ENCODE results near the gene DIAPH2.

Gene DIAPH2

GRCh38 chrX:97315939-97316338 is 631.3 kb downstream of the DIAPH2 start:
- H3K79me2 ChIP-seq (ENCODE audit: control insufficient read depth, low read length), result no peaks in the 10 kb centered on the region
- H4K20me1 ChIP-seq (ENCODE audit: control insufficient read depth, insufficient read depth, low read depth, low read length), result no peaks in the 10 kb centered on the region
- H3K4me1 ChIP-seq (ENCODE audit: control insufficient read depth, low read length), result peaks cover 8% of the 10 kb centered on the region
- no peaks in the 10 kb centered on the region for H3K36me3 ChIP-seq (ENCODE audit: control insufficient read depth, low read length)
- H3K9me3 ChIP-seq (ENCODE audit: control insufficient read depth, insufficient read depth, low read length), result no peaks in the 10 kb centered on the region
- TF ChIP-seq EZH2phosphoT487 (IDR thresholded peaks at IDR 0.05; ENCODE audit: borderline replicate concordance, low read length), result no peak
- no peak for TF ChIP-seq CTCF (IDR thresholded peaks at IDR 0.05; ENCODE audit: low read depth, low read length, poor library complexity, severe bottlenecking)
- no peak overlapping the region for H3K27ac ChIP-seq (ENCODE audit: low read depth, low read length)
- no peaks in the 10 kb centered on the region for H3F3A ChIP-seq (ENCODE audit: control insufficient read depth, insufficient read depth)
- no peaks in the 10 kb centered on the region for H3K9me2 ChIP-seq (replicated peaks; ENCODE audit: control insufficient read depth, low read length)
- no peak overlapping the region for H3K4me2 ChIP-seq (ENCODE audit: low read length)
- no peaks in the 10 kb centered on the region for H3K27me3 ChIP-seq (ENCODE audit: control insufficient read depth, low read length)
- no peak overlapping the region for H3K4me3 ChIP-seq (ENCODE audit: low read length)

GRCh38 chrX:97320305-97320704 is 635.7 kb downstream of the DIAPH2 start:
- Histone ChIP-seq H3K36me3 (ENCODE audit: control insufficient read depth, low read length) (no peaks in the 10 kb centered on the region), H3K9me3 (ENCODE audit: control insufficient read depth, insufficient read depth, low read length) (no peaks in the 10 kb centered on the region), H3K27me3 (ENCODE audit: control insufficient read depth, low read length) (no peaks in the 10 kb centered on the region), H3K4me3 (ENCODE audit: low read length) (no peak overlapping the region), H3K4me1 (ENCODE audit: control insufficient read depth, low read length) (peaks cover 27% of the 10 kb centered on the region), H3K79me2 (ENCODE audit: control insufficient read depth, low read length) (no peaks in the 10 kb centered on the region), H3F3A (ENCODE audit: control insufficient read depth, insufficient read depth) (no peaks in the 10 kb centered on the region), H3K4me2 (ENCODE audit: low read length) (no peak overlapping the region), H3K9me2 (replicated peaks; ENCODE audit: control insufficient read depth, low read length) (no peaks in the 10 kb centered on the region), H3K27ac (ENCODE audit: low read depth, low read length) (no peak overlapping the region), H4K20me1 (ENCODE audit: control insufficient read depth, insufficient read depth, low read depth, low read length) (no peaks in the 10 kb centered on the region)
- TF ChIP-seq CTCF (IDR thresholded peaks at IDR 0.05; ENCODE audit: low read depth, low read length, poor library complexity, severe bottlenecking) (no peak), EZH2phosphoT487 (IDR thresholded peaks at IDR 0.05; ENCODE audit: borderline replicate concordance, low read length) (no peak)

GRCh38 chrX:97322401-97322800 is 637.8 kb downstream of the DIAPH2 start:
- no peaks in the 10 kb centered on the region for H3K9me2 ChIP-seq (replicated peaks; ENCODE audit: control insufficient read depth, low read length)
- H3K79me2 ChIP-seq (ENCODE audit: control insufficient read depth, low read length), result no peaks in the 10 kb centered on the region
- H3K4me1 ChIP-seq (ENCODE audit: control insufficient read depth, low read length), result peaks cover 36% of the 10 kb centered on the region
- H3K36me3 ChIP-seq (ENCODE audit: control insufficient read depth, low read length), result no peaks in the 10 kb centered on the region
- H3K27ac ChIP-seq (ENCODE audit: low read depth, low read length), result no peak overlapping the region
- peaks cover 6% of the 10 kb centered on the region for H3F3A ChIP-seq (ENCODE audit: control insufficient read depth, insufficient read depth)
- H3K4me3 ChIP-seq (ENCODE audit: low read length), result no peak overlapping the region
- no peak overlapping the region for H3K4me2 ChIP-seq (ENCODE audit: low read length)
- H3K9me3 ChIP-seq (ENCODE audit: control insufficient read depth, insufficient read depth, low read length), result no peaks in the 10 kb centered on the region
- H3K27me3 ChIP-seq (ENCODE audit: control insufficient read depth, low read length), result no peaks in the 10 kb centered on the region
- no peaks in the 10 kb centered on the region for H4K20me1 ChIP-seq (ENCODE audit: control insufficient read depth, insufficient read depth, low read depth, low read length)
- TF ChIP-seq EZH2phosphoT487 (IDR thresholded peaks at IDR 0.05; ENCODE audit: borderline replicate concordance, low read length), result no peak
- no peak for TF ChIP-seq CTCF (IDR thresholded peaks at IDR 0.05; ENCODE audit: low read depth, low read length, poor library complexity, severe bottlenecking)

- no peaks in the 10 kb centered on the region for H3K27me3 ChIP-seq (ENCODE audit: control insufficient read depth, low read length)
- no peaks in the 10 kb centered on the region for H3K36me3 ChIP-seq (ENCODE audit: control insufficient read depth, low read length)
- peak overlapping the region; percentile 96 for H3K27ac ChIP-seq (ENCODE audit: low read depth, low read length)
- peak overlapping the region; percentile 64 for H3K4me2 ChIP-seq (ENCODE audit: low read length)
- H3F3A ChIP-seq (ENCODE audit: control insufficient read depth, insufficient read depth), result peaks cover 6% of the 10 kb centered on the region
- H3K9me2 ChIP-seq (replicated peaks; ENCODE audit: control insufficient read depth, low read length), result no peaks in the 10 kb centered on the region
- H3K9me3 ChIP-seq (ENCODE audit: control insufficient read depth, insufficient read depth, low read length), result no peaks in the 10 kb centered on the region
- H4K20me1 ChIP-seq (ENCODE audit: control insufficient read depth, insufficient read depth, low read depth, low read length), result no peaks in the 10 kb centered on the region
- peaks cover 75% of the 10 kb centered on the region for H3K4me1 ChIP-seq (ENCODE audit: control insufficient read depth, low read length)
- TF ChIP-seq CTCF (IDR thresholded peaks at IDR 0.05; ENCODE audit: low read depth, low read length, poor library complexity, severe bottlenecking) (no peak), EZH2phosphoT487 (IDR thresholded peaks at IDR 0.05; ENCODE audit: borderline replicate concordance, low read length) (no peak)
- H3K79me2 ChIP-seq (ENCODE audit: control insufficient read depth, low read length), result no peaks in the 10 kb centered on the region
- peak overlapping the region; percentile 56 for H3K4me3 ChIP-seq (ENCODE audit: low read length)
These were observed 641.8 kb downstream of the DIAPH2 start for GRCh38 chrX:97326456-97326855.

Data from DOHH2 (cell line).